Body of pancreas (tissue), 4 donors: ENCODE measurements around the gene LRP1-AS.

Experiments
- CTCF ChIP-seq, 7 experiments: fragments of 450-650 bp in 4 of 7; fragments of 200-600 bp in 3 of 7; sonication (generic) in 3 of 7; IDR thresholded peaks; one replicate each; pipeline ENCODE4 v1.5.1; 2016 to 2019; ENCODE audit warnings: antibody characterized with exemption in 7 of 7
- POLR2A ChIP-seq, 3 donors: fragments of 450-650 bp; IDR thresholded peaks; one replicate each; pipeline ENCODE4 v1.6.1; 2016; ENCODE audit warnings: antibody characterized with exemption in 3 of 3, mild to moderate bottlenecking in 2 of 3

DNA sequence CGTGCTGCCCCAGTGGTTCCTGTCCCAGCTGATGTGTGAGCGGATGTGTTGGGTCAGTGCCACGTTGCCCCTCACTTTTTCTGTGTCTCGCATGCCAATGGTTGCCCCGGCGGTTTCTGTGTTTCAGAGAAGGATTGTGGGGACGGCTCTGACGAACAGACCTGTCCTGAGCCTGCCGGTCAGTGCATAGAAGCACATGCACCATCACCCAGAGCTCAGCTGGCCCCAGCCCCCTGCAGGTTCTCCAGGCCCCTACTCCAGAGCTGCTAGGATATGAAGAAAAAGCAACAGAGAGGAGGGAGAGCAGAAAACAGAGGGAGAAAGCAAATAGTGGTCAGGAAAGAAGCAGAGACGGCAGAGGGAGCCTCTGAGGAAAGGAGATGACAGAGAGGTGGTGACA, 20.6 kb upstream of the LRP1-AS start:
- TF ChIP-seq POLR2A (IDR thresholded peaks at IDR 0.05) (no peak), CTCF (IDR thresholded peaks at IDR 0.05) (no peak)
